NCI-H526 (cell line): Measurements from ENCODE around the gene CDK6.

Experiments used
- DNase-seq, 2 experiments: peaks; one replicate each; lab custom pipeline; 2025; lab: John Stamatoyannopoulos, UW

Gene CDK6

DNA sequence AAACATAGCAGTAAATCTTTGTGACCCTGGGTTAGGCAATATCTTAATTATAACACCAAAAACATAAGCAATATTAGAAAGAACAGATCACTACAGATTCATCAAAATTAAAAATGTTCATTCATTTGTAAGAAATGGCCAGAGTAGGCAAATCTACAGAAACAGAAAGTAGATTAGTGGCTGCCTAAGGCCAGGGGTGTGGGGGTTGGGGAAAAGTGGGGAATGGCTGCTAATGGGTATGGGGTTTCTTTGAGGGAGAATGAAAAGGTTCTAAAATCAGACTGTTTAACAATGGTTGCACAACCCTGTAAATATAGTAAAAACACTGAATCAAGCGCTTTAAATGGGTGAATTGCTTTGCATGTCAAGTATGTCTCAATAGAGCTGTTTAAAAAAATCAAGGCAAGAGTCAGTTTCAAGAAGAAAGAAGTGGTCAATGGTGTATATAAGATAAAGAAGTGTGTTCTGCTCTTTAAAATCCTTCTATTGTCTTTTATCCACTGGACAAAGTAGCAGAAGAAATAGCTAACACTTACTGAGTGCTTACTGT, 42.6 kb downstream of the CDK6 start:
- DNase-seq = no peak

DNA sequence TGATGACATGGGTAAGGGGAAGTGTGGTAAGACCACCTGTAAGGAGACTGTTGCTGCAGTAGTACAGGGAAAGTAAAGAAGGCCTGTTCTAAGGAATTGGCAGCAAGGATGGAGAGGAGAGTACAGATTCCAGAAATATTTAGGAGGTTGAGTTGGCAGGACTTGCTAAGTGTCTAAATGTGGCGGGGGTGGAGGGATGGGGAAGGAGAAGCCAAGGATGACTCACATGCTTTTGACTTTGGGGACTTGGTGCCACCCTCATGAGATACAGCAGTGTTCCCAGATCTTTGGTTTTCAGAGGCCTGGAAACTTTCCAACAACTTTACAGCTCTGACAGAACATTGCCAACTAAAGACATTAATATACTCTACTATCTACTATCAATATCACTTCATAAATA, 45.4 kb downstream of the CDK6 start:
- no peak for DNase-seq

DNA sequence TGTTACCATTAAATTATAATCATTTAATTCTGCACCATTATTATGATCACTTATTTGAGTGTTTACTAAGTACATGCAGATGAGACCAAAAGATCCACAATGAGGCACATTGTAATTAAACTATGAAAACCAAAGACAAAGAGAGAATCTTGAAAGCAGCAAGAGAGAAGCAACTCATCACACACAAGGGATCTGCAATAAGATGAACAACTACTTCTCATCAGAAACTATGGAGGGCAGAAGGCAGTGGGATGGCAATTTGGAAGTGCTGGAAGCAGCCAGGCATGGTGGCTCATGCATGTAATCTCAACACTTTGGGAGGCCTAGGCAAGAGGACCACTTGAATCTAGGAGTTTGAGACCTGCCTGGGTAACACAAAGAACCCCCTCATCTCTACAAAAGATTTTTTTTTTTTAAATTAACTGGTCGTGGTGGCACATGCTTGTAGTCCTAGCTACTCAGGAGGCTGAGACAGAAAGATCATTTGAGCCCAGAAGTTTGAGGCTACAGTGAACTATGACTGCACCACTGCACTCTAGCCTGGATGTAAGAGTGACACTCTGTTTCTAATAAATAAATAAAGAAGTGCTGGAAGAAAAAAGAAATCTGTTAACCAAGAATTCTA, 47.7 kb downstream of the CDK6 start:
- DNase-seq = no peak

DNA sequence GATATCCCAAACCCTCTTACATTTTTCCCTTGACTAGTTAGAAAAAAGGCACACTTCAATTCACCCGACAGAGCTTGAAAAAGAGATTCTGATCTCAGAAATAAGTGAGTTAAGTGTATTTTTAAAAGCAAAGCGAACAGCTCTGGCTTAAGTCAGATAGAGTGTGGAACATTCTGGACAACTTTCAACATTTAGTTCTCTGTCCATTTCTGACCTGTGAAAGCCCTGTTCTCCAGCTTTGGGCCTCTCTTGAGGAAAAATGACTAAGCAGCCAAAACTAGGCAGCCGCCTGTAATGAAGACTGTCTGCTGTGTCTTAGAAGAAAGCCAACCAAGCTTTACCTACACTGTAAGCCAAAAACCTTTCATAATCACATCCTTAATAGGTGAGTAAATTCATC, 50.5 kb downstream of the CDK6 start:
- DNase-seq = no peak

DNA sequence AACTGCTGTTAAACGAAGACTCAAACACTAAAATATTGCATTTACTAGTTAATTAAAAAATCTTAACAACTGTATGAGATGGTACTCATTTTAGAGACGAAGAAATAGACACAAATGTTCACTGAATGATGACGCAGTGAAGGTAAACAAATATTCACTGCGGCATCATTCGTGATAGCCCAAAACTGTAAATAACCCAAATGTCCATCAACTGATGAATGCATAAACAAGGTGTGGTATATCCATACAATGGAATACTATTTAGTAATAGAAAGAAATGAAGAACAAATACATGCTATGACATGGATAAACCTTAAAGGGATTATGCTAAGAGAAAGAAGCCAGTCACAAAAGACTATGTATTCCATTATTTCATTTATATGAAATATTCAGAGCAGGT, 51.4 kb downstream of the CDK6 start:
- no peak for DNase-seq

DNA sequence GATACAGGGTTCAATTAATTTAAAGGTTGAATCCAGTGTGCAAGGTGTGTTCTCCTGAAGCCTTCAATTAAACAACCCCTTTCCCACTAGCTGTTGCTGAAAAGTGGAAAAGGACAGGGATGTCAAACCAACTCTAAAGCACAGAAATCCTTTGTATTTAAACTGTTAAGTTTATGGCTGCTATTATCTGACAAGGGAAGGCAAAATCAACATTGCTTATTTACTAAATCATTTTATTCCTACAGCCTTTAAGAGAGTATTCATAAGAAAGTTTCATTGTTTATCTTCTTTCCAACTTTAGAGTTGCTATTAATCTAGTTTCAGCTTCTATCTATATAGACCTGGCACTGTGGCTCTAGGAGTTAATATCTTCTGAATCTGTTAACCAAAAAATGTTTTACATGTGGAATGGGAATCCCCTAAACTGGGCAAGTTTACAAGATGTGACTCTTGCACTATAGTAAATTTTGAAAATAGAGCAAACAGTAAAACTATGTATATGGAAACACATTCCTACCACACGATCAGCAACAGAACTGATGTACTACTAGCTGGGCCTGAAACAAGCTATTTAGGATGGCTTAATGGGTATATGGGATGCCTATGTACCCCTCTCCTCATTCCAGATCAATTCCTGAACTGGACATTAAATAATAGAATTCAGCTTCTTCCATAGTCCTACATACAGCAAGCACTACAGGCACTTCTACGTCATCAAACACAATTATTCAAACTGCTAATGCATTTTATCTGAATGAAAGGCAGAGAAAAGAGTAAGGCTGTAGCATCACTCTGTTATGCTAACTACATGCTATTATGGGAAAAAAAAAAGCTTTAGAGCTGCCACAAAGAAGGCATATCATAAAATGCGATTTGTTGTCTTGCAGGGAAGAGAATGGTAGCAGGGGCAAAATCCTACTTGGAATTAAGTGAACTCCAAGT, 52.8 kb downstream of the CDK6 start:
- DNase-seq = no peak

DNA sequence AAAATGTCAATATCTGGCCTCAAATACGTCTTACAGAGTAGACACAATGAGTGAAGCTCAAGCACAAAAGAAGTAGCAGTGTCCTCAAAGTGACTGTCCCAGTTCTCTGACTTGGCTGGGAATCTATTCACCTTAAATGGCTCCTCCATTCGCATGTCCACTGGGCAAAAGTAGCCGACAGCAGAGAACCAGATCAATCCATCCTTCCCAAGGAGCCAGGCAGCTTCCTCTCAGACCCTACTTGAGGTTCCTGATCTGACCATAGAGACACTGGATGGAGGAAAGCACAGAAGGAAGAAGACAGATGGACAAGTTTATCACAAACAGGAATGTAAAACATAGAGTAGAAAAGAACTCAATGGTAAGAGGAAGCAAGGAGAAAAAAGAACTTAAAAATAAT, 53.5 kb downstream of the CDK6 start:
- no peak for DNase-seq

DNA sequence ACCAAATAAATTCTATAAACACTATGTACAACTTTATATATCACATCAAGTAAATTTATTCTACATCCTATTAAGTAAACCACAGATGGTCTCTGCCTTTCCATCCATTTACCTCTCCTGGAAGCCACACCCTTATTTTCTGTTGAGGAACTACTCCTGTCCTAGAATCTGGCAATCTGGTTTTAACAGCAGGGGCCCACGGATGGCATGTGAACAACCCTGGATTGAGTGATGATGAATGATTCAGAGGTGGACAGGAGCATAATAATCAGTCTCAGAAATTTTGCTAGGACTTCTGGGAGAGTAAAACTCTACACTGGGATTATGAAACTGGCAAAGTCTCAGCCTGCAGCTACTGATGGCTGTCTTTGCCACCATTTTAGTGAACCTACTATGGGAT, 54.1 kb downstream of the CDK6 start:
- DNase-seq = no peak

DNA sequence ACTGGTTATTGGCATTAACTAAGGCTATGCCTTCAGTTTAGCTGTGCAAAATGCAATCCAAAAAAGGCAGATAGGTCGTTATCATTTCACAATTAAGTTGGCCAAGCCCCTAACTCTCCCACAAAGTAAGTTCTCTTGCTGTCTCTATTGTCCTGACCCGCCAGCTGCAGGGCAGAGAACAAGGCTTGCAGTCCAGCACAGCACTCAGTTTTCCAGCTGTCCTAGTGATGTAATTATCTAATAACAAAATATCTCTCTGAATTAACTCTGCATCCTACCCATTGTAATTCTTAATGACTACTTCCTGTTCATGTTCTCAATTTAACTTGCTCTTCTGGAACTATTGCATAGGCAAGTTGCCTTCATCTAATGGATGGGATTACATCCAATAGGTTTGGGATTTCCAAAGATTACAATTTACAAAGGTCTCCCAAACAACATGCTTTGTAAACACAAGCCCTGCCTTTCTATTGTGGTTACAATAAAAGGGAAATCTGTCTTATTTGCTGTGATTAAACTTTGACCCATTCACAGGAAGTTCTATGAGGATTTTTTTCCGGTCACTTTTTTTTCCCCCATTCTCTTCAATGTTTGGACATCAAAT, 55.2 kb downstream of the CDK6 start:
- no peak for DNase-seq

DNA sequence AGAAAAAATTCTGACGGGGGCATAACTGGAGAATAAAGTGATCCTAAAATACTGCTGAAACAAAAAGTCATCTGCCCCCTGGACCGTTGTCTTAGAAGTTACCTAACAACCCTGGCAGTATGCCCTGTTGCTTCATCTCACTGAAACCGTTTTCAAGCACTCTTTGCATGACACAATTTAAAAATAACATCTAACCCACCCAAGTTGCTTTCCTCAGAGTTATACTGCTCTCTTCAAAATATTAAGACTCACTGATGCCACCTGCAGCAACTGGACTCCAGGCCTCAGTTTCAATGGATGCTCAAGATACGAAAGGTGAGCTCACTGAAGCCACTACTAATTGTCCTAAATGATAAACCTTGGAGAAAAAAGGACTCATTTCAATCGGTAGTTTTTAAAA, 57.4 kb downstream of the CDK6 start:
- no peak for DNase-seq

DNA sequence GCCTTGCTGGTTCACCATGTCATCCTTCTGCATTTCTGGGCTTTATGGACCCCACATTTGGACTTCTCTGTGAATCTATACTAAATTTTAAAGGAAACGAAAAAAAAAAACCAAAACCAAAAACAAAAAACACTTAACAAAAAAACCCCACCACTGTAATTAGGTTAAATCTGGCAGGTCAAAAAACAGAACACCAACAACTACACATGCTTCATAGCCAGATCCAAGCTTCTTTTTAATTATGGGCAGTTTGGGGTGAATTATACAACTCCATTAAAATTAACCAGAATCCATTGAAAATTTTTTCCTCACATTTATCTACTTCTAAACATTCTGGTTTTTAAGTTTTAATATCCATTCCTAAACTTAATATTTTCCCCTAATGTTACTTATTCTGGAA, 58.4 kb downstream of the CDK6 start:
- no peak for DNase-seq

DNA sequence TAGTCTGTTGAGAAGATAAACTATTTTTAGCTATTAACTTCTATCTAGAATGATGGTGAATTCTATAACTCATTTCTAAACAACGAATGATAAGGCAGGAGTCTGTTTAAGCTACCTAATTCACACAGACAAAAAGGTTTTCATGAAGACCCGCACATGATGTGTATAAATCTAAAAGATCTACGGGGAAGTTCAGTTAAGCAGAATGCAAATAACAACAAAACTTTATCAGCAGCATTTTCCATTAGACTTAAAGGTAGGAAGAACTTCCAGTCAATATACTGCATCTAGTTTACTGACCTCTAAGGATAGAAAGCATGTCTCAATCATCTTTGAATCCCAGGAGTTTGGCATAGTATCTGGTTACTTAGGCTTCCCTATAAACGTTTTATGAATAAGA, 62.6 kb downstream of the CDK6 start:
- no peak for DNase-seq

DNA sequence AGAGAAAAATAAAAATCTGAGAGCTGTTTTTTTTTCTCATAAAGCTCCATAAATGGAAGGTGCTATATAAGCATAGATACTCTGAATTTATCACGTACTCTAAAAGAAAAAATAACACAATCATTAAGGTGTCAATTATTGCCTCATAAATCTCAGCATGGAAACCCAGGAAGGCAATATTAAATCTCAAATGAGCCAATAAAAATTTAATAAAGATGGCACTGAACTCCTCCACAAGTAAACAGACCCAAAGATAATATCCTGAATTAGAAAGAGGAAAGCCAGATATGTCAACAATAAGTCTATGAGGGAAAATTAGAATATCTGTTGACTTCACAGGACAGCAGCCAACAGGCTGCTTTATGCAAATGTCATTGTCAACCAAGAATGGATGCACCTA, 66.5 kb downstream of the CDK6 start:
- peak; percentile 18 to 46 for DNase-seq

DNA sequence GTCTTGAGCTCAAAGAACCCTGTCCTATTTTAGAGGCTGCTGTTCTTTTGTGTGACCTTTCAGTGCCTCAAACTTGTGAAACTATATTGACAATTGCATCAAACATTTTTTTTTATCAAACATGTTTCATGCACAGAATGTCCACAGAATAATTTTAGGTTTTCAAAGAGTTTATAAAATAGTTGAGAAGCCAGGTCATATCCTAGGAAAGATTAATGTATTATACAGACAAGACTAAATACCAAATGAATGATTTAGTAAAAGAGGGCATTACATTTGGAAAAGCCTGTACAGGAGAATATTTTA, 67.0 kb downstream of the CDK6 start:
- DNase-seq = no peak

DNA sequence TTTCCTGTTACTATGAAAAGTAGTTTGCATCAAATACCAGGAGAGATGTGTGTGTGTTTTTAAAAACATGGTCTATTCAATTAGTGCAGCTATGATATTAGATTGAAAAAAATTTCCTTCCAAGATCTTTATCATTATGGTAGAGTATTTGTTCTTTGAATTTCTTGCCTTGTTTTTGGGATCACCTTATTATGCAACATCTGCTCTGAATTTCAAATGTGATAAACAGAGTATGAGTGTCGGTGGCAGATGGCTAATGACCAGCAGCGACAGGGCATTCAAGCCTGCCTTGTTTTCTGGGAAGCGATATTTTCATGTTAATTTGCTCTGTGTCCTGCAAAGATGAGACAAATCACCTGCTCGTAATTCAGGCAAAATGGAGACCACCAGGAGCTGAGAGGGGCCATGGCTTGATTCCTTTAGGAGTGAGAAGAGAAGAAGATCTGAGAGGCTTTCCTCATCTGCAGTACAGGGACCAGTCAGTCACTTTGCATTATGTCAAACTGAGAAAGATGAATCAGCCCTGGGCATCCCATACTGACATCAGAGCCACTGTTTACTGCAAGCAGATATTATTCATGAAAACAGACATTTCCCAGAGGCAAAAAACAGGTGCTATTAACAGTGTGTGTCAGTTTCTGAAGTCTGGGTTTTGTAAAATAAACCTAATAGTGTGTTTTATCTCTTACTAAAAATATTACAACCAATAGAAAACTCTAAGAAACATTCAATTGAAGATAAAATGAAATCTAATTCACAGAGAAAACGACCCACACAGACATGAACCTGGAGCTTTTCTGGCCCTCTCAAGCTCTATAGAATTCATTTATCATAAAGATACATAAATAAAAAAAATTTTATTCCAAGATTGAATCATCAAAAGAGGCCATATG, 67.6 kb downstream of the CDK6 start:
- DNase-seq = peak; percentile 38 to 65

DNA sequence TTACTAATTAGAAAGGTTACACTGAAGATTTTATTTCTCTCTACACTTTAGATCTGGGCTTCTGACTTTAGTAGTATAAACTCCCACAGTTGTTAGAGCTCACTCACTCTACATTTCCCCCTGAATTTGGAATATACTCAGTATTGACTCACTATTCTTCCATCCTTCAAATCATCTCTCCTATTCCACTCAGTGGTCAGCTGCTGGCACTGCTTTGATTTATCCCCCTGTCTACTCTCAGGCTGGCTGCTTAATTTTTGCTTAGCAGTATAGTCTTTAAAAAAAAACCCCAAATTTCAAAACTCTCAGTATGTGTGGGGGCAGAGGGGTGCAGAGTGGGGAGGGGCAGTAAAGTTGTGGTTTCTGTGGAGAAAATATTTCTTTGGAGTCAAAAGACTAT, 68.9 kb downstream of the CDK6 start:
- DNase-seq = no peak

DNA sequence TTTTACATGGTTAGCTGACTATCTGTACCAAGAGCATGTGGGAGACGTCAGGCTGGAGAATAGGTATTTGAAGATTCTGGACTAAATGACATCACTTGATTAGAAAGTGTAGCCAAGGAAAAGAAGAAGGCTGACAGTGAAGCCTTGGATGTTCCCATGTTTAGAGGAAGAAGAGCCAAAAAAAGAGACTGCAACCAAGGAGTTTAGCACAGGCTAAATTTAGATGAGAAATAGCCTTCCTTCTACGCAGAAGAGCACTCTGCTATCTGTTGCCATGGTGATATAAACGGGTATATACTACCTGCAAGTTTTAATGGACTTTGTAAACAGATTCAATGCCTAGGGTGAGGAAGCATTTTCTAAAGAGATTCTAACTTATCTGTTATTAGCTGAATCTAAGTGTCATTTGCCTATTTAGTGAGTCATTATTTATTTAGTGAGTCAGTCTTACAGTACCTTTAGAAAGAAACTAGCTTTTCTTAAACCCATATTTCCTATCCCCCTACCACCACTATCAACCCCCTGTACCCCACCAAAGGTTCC, 69.8 kb downstream of the CDK6 start:
- DNase-seq = peak in 1 of 2 experiments; percentile 12

DNA sequence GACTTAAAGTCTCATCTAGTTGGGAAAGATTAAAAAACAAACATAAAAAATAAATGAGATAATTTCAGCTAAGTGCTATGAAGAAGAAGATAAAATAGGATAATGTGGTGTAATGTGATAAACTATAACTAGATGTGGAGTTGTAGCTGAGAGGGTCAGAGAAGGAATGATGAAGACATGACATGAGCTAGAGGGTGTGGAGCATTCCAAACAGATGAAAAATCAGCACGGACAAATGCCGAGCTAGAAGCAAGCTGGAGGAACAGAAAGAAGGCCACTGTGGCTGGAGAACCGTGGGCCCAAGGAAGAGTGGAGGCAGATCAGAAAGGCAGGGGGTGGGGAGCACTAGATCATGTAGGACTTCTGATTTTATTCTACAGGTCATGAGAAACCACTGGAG, 70.6 kb downstream of the CDK6 start:
- no peak for DNase-seq

DNA sequence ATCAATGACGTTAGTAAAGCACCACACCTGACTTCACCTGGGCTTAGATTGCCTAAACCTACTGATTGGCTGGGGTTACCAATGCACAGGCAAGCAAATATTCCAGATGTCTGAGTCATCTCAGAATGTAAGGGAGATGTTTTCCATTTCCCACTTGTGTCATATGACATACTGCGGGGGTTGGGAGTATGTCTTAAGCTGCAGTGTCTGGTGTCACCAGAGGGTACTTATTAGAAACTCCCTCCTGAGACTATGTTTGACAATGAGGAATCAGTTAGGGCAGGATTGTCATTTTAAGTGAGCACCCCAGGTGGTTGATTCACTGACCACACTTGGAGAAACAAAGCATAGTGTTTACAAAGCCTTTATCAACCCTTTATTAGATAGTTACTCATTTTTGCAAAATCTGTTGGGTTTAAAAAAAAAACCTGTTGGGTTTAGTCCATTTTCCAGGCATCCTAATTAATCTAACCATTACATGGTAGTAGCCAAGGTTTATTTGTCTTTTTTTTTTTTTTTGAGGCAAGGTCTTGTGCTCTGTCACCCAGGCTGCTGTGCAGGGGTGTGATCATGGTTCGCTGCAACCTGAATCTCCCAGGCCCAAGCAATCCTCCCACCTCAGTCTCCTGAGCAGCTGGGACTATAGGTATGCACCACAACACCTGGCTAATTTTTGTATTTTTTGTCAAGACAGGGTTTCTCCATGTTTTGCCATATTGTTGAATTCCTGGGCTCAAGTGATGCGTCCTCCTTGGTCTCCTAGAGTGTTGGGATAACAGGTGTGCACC, 72.5 kb downstream of the CDK6 start:
- peak in 1 of 2 experiments; percentile 5 for DNase-seq

DNA sequence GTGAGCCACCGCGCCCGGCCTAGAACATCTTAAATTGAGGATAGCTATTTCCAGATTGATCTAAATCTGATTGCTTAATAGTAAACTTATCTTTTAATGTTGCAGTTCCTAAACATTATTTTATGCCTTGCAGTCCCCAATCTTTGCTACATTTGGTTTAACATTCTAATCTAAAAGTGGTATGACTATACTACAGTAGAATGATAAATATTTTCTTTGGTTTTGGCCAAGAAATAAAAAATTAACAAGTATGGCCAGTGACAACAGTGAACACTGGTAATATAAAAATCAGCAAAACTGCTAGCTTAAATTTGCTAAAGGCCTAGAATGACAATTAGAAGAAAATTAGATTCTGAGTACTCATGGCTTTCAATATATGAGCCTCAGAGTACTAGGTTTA, 73.5 kb downstream of the CDK6 start:
- no peak for DNase-seq
